ENCODE measurements around the gene NAA15.
"Not testable (repeated sequence)": the region's sequence is repeated elsewhere in the genome, so short reads cannot be mapped to it uniquely, and the experiment has no call there.

- not testable (repeated sequence) for TF ChIP-seq POLR2A (IDR thresholded peaks at IDR 0.05)
- TF ChIP-seq, protein P1, sequence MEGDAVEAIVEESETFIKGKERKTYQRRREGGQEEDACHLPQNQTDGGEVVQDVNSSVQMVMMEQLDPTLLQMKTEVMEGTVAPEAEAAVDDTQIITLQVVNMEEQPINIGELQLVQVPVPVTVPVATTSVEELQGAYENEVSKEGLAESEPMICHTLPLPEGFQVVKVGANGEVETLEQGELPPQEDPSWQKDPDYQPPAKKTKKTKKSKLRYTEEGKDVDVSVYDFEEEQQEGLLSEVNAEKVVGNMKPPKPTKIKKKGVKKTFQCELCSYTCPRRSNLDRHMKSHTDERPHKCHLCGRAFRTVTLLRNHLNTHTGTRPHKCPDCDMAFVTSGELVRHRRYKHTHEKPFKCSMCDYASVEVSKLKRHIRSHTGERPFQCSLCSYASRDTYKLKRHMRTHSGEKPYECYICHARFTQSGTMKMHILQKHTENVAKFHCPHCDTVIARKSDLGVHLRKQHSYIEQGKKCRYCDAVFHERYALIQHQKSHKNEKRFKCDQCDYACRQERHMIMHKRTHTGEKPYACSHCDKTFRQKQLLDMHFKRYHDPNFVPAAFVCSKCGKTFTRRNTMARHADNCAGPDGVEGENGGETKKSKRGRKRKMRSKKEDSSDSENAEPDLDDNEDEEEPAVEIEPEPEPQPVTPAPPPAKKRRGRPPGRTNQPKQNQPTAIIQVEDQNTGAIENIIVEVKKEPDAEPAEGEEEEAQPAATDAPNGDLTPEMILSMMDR (IDR thresholded peaks at IDR 0.05), result not testable (repeated sequence)
These were observed 45.7 kb upstream of the NAA15 start for GRCh38 chr4:139255581-139255980.
